ENCODE results near the gene KIF26B. TPM values are rescaled to one million over a fixed set of nuclear protein-coding genes. Genes with fewer than 3 reads are reported as not detected.
A peak's percentile ranks its signal among the peaks of the same experiment; 100 is the strongest.
"Not testable (repeated sequence)": the region's sequence is repeated elsewhere in the genome, so short reads cannot be mapped to it uniquely, and the experiment has no call there.

KIF26B gene
- polyA plus RNA-seq, 4 donors, result 19.7 to 35.9 (median 34.0) TPM

GRCh38 chr1:245341743-245342142 lies 187.0 kb downstream of the KIF26B start:
- DNase-seq (ENCODE audit: low read depth in 4 of 4, low spot score in 3 of 4), result no peak

DNA sequence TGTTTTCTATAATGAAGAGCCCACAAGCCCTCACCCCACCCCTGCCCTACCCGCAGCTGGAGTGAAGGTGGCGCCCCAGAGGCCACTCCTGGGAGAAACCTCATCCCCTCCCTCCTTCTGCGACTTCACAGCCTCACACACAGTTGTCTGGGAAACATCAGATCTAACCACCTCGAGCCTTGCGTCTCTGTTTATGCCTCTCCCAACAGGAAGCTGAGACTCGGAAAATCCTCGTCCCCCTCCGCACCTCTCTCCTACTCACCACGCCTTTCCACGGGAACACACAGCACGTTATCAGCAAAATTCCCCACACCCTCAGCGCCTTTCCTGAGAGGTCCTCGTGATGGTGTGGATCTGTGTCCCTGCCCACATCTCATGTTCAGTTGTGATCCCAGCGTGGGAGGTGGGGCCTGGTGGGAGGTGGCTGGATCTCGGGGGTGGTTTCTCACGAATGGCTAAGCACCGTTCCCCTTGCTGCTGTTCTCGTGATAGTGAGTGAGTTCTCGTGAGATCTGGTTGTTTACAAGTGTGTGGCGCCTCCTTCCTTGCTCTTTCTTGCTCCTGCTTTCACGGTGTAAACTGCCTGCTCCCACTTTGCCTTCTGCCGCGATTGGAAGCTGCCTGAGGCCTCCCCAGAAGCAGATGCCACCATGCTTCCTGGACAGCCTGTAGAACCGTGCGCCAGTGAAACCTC lies 190.6 kb downstream of the KIF26B start:
- DNase-seq (ENCODE audit: low read depth in 4 of 4, low spot score in 3 of 4), result no peak

GRCh38 chr1:245348626-245349025 lies 193.8 kb downstream of the KIF26B start:
- no peak for DNase-seq (ENCODE audit: low read depth in 4 of 4, low spot score in 3 of 4)

DNA sequence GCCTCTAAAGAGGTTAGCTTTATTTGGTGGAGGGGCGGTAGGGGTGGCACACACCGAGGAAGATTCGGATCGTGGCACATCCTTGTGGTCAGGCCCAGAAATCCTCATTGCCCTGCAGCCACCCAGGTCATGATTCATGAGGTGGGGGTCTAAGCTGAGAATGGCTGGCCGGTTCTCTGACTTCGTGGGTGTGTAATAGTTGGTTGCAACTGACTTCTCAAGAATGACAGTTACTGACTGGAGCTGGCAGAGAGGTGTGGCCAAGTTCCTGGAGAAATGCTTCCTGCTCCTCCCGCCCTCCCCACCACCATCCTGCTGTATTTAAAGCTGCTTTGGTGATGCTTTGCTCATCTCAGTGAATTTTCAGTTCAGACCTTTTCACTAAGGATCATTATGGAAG lies 198.6 kb downstream of the KIF26B start:
- no peak for DNase-seq (ENCODE audit: low read depth in 4 of 4, low spot score in 3 of 4)

GRCh38 chr1:245353915-245354775 lies 199.4 kb downstream of the KIF26B start:
- DNase-seq (ENCODE audit: low read depth in 4 of 4, low spot score in 3 of 4), result no peak

DNA sequence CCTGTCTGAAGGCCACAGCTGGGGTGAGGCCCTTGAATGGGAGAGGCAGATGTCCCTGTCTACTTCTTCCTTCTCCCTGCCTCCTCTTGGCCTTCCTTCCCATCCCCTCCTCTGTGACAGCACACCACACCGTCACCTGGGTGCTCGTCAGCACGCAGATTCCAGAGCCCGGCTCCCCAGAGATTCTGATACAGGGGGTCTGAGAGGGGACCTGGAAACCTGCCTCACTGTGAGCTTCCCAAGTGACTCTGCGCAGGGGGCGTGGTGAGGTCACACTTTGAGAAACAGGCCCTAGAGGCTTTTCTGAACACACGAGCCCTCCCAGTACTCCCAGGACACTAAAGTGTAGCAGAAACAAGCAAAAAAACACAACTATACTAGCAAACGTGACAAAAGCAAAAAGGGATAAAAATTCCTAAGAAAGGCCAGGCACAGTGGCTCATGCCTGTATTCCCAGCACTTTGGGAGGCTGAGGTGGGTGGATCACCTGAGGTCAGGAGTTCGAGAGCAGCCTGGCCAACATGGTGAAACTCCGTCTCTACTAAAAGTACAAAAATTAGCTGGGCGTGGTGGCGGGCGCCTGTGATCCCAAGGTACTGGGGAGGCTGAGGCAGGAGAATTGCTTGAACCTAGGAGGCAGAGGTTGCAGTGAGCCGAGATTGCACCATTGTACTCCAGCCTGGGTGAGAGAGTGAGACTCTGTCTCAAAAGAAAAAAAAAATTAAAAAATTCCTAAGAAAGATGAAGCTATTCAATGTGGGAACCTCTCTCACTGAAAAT lies 201.3 kb downstream of the KIF26B start:
- not testable (repeated sequence) for DNase-seq (ENCODE audit: low read depth in 4 of 4, low spot score in 3 of 4)

DNA sequence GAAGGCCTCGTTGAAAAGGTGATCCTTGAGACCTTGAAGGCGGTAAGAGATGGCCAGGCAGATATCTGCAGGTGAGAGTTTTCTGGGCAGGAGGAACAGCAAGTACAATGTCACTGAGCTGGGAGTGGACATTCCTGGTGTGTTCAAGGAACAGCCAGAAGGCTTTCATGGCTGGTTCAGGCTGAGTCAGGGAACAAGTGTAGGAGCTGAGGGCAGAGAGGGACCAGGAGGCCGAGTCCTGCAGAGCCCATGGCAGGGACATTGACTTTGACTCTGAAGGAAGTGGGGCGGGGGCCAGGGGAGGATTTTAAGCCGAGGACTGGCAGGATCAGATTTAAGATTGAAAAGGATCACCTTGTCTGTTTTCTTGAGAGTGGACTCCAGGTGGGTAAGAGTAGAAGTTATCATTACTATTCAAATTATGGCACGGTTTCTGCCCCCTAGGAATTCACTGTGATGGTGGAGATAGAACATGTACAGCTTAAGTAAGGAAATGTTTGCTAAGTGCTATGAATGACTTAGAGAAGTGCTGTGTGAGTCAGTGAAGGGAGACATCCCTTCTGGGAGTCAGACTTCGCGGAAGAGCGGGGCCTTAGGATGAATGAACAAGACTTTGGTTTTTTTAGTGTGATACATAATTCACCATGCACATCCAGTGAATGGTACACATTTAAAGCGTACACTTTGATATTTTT lies 202.3 kb downstream of the KIF26B start:
- no peak for DNase-seq (ENCODE audit: low read depth in 4 of 4, low spot score in 3 of 4)

DNA sequence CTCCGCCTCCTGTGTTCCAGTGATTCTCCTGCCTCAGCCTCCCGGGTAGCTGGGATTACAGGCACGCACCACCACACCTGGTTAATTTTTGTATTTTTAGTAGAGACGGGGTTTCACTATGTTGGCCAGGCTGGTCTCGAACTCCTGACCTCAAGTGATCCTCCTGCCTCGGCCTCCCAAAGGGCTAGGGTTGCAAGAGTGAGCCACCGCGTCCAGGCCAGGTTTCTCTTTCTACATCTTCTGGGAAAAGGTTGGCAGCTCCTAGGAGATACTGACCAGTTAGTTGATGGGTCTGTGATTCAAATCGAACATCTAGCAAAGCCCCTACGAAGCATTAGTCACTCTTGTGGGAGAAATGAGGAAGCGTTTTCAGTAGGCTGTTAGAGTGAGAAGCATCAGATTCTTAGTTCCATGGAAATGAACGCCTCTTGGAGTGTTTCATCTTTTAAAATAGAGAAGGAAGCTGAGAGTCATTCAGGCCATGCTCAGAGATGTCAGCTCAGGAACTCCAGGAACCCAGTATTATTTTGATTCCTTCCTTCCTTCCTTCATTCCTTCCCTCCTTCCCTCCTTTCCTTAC lies 204.4 kb downstream of the KIF26B start:
- DNase-seq (ENCODE audit: low read depth in 4 of 4, low spot score in 3 of 4), result not testable (repeated sequence)

DNA sequence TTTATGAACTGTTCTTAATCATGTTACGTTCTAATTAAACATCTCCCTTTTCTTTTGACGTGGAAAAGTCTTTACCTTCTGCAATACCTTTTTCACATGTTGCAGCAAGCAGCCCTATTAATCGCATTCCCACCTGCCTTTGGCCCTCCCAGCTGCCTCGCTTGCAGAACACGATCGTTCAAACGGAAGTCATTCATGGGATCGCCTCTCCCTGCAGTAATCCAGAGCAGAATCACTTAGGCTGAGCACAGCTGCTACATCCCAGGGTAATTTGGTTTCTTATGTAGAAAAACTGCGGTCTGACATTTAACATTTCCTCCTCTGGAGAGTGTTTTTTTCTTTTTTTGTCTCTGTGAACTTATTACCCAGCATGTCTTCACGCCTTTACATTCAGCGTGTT lies 206.3 kb downstream of the KIF26B start:
- DNase-seq (ENCODE audit: low read depth in 4 of 4, low spot score in 3 of 4), result no peak

DNA sequence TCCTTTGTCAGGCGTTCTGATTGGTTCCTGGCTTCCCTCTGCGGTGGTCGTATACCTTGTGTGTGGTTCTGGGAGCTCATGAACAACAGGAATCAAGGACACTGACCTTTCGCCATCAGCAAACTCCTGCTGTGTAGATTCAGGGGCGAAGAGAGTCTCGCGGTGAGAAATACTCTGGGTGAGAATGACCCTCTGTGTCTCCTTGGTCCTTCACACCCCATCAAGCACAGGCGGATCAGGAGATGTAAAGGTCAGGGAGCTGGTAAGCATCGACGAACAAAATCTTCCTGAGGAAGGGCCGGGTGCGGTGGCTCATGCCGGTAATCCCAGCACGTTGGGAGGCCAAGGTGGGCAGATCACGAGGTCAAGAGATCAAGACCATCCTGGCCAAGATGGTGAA lies 207.2 kb downstream of the KIF26B start:
- DNase-seq (ENCODE audit: low read depth in 4 of 4, low spot score in 3 of 4), result no peak

- no peak for DNase-seq (ENCODE audit: low read depth in 4 of 4, low spot score in 3 of 4)
Measured at GRCh38 chr1:245363461-245364200, 208.8 kb downstream of the KIF26B start.

DNA sequence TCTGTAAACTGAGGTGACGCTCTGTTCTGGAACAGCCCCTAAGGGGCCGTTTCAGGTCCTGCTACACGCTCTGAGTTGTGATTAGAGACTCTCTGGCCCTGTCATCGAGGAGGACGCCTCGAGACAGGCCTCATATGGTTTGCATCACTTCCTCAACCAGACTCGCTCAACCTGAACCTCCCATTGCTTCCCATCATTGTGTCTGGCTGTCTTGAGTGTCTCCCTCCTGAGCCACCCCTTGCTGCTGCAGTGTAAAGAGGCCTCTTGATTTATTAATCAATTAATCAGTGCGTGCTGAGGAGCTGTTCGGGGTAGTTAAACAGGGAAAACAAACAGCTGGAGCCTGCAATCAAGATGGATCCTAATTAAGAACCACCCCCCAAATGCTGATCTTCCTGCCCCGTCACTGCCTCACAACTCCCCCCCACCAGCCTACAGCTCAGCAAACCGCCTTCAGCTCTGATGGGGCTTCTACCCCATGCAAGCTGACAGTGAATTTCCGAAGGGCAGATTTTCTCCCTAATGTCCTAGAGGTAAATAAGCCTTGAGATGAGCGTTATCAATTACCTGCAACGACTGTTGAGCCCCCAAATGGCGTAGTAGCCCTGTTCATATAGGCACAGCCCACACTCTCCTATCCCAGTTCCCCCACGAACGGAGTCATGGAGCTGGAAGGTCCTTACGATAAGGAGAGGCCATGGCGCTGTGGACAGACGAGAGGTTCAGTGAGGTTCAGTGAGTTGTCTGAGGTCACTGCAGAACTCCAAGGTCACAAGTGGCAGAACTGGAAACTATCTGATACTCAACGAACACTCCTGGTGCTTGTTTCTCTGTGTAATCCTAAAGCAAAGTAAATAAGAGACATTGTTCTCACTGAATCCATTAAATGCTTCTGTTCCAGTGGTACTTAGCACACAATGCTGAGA lies 210.6 kb downstream of the KIF26B start:
- peak; percentile 54 to 84 (median 67) for DNase-seq (ENCODE audit: low read depth in 4 of 4, low spot score in 3 of 4)

DNA sequence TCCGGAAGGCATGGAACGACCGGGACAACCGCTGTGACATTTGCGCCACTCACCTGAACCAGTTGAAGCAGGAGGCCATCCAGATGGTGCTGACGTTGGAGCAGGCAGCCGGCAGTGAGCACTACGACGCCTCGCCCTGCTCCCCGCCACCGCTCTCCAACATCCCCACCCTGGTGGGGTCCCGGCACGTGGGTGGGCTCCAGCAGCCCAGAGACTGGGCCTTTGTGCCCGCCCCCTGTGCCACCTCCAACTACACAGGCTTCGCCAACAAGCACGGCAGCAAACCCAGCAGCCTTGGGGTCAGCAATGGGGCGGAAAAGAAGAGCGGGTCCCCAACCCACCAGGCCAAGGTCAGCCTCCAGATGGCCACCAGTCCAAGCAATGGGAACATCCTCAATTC lies 212.1 kb downstream of the KIF26B start:
- DNase-seq (ENCODE audit: low read depth in 4 of 4, low spot score in 3 of 4), result no peak

GRCh38 chr1:245370175-245370825 lies 215.5 kb downstream of the KIF26B start:
- no peak for DNase-seq (ENCODE audit: low read depth in 4 of 4, low spot score in 3 of 4)

- DNase-seq (ENCODE audit: low read depth in 4 of 4, low spot score in 3 of 4), result peak in 3 of 4 donors; percentile 58 to 67 (median 60)
Measured at GRCh38 chr1:245370905-245371581, 216.3 kb downstream of the KIF26B start.

GRCh38 chr1:245373131-245373530 lies 218.3 kb downstream of the KIF26B start:
- DNase-seq (ENCODE audit: low read depth in 4 of 4, low spot score in 3 of 4), result no peak

DNA sequence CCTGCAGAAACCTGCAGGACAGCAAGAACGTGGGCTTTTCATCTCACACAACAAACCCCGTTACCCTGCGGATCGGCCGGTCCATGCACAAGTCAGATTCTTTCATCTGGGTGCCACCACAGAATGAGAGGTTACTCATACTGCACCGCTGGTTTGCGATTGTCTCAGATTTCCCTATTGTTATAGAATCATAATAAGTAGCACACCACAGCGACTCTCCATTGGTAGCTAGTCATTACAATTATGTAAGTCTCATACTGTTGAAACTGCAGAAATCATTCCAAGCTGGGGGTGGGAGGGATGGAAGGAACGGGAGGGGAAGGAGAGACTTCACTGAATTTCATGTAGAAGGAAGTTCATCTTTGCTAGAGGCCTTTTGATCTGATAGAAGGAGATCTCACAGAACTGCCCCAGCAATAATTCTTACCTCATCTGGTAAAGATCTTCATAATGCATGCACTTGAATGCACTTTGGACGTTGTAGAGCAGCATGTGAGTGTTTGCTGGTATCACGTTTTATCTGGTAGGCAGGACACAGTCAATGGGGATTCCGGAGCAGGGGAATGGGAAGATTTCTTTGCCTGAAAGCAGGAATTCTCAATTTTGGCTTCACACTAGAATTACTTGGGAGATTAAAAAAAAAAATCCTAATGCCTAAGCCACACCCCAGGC lies 221.1 kb downstream of the KIF26B start:
- DNase-seq (ENCODE audit: low read depth in 4 of 4, low spot score in 3 of 4), result no peak

Measured in left renal pelvis (tissue), 4 donors.